ENCODE results near the gene USP37. TPM values are rescaled to one million over a fixed set of nuclear protein-coding genes. Genes with fewer than 3 reads are reported as not detected.

USP37 gene
- total and polyA plus RNA-seq, 2 of the 4 experiments (the other 2 are of a cell fraction) = 1.6 to 6.5 TPM

- dilution Hi-C loops (cut with HindIII; ENCODE audit: low sequenced_read_pairs, unreplicated experiment) (no loop called here), intact Hi-C loops (cut with micrococcal nuclease) (loop anchor here (1.0 kb wide), 3 partner anchors 60 to 242 kb away; partner anchors contain the start of genes CNOT9 and USP37), in situ Hi-C loops (cut with MboI; ENCODE audit: low sequenced_read_pairs) (loop anchor here (5.0 to 10.0 kb wide), 2 partner anchors 56 to 248 kb away; partner anchors contain the start of genes BCS1L and ZNF142)
- H3K4me3 ChIP-seq (ENCODE audit: insufficient read depth, low read depth, low read length) = peak overlapping the region; percentile 44
- peak overlapping the region; percentile 85 for H3K23ac ChIP-seq (ENCODE audit: low read depth, low read length)
- peak overlapping the region; percentile 96 for H2AFZ ChIP-seq (replicated peaks; ENCODE audit: low read length, poor library complexity)
- ChIA-PET CTCF (interaction anchor here (0.6 kb wide), 1 partner anchor 49 kb away, joined by 3 read pairs; no protein-coding TSS in a partner anchor), POLR2A (ENCODE audit: unreplicated experiment) (no interaction called here)
- 0 out of 2 replicates have a peak, but pooled peaks cover 8% of the 10 kb centered on the region for H4K20me1 ChIP-seq (ENCODE audit: insufficient read depth, low read length)
- no peak overlapping the region for H2BK20ac ChIP-seq (ENCODE audit: low read depth, low read length)
- peak overlapping the region; percentile 88 for H3K18ac ChIP-seq (ENCODE audit: low read depth, low read length)
- peak overlapping the region; percentile 34; the same call in 1 of the 3 replicates for H2BK15ac ChIP-seq (ENCODE audit: low read depth, low read length)
- H3K9ac ChIP-seq (ENCODE audit: low read depth, low read length) = peak overlapping the region; percentile 73
- peaks cover 4% of the 10 kb centered on the region; the same call in 1 of the 2 replicates for H3K9me1 ChIP-seq (ENCODE audit: insufficient read depth, low read length)
- peak overlapping the region; percentile 78 for H4K91ac ChIP-seq (ENCODE audit: insufficient read depth, low read depth, low read length)
- peak; percentile 89 for DNase-seq
- H3K27me3 ChIP-seq (ENCODE audit: control insufficient read depth, insufficient read depth, low read length) = no peaks in the 10 kb centered on the region
- no TSS peak for BruUV-seq (replicated peaks)
- peak overlapping the region; percentile 95 for H4K5ac ChIP-seq (ENCODE audit: low read depth, low read length)
- peaks cover 17% of the 10 kb centered on the region for H3K4me1 ChIP-seq (ENCODE audit: control insufficient read depth, insufficient read depth, low read length)
- peak overlapping the region; percentile 72 for H3K14ac ChIP-seq (replicated peaks; ENCODE audit: low read depth, low read length)
- 0% methylated on average over 26 of the region's 56 CpGs; no CpG with 5 or more reads in 1 of the 2 experiments for WGBS, 2 experiments (ENCODE audit: extremely low coverage in 2 of 2, insufficient read length in 1 of 2)
- H3K27ac ChIP-seq (ENCODE audit: insufficient read depth, low read length) = peak overlapping the region; percentile 78
- H2AK5ac ChIP-seq (ENCODE audit: low read depth, low read length) = peak overlapping the region; percentile 79
- H3K79me1 ChIP-seq (ENCODE audit: low read depth in 1 of 2, low read length in 2 of 2) = peaks cover 0 to 27% of the 10 kb centered on the region in 2 experiments; a peak in 2 of 4 replicates
- peak overlapping the region; percentile 21 for H2BK120ac ChIP-seq (ENCODE audit: low read depth, low read length)
- H3K36me3 ChIP-seq (ENCODE audit: control insufficient read depth, insufficient read depth, low read length) = peaks cover 26% of the 10 kb centered on the region
- peak overlapping the region; percentile 87 for H3K4ac ChIP-seq (ENCODE audit: low read depth, low read length)
- H2BK5ac ChIP-seq (ENCODE audit: low read depth, low read length, poor library complexity, severe bottlenecking) = peak overlapping the region; percentile 74
- H4K8ac ChIP-seq (ENCODE audit: low read depth in 2 of 2, low read length in 2 of 2) = peak overlapping the region; percentile 79 to 97
- peak overlapping the region; percentile 98 for H2AK9ac ChIP-seq (replicated peaks; ENCODE audit: low read depth, low read length, poor library complexity)
- H3K9me3 ChIP-seq (ENCODE audit: control insufficient read depth, insufficient read depth, low read length) = no peaks in the 10 kb centered on the region
- H3K56ac ChIP-seq (ENCODE audit: extremely low read depth, insufficient read depth, low read length) = peak overlapping the region; percentile 45
- ATAC-seq (ENCODE audit: low read depth) = peak; percentile 93
- peak overlapping the region; percentile 94 for H3K4me2 ChIP-seq (ENCODE audit: low read depth, low read length)
- TF ChIP-seq SMC3 (IDR thresholded peaks at IDR 0.05; ENCODE audit: low read depth, low read length) (peak; percentile 55), MAFK (IDR thresholded peaks at IDR 0.05; ENCODE audit: low read depth, low read length) (no peak), RAD21 (IDR thresholded peaks at IDR 0.05; ENCODE audit: low read length) (peak; percentile 79), FOS (IDR thresholded peaks at IDR 0.05; ENCODE audit: low read depth, low read length) (no peak), CTCF (conservative IDR thresholded peaks at IDR 0.05; ENCODE audit: low read depth, low read length) (peak; percentile 88), RFX5 (IDR thresholded peaks at IDR 0.05; ENCODE audit: low read depth, low read length) (no peak), BHLHE40 (IDR thresholded peaks at IDR 0.05; ENCODE audit: low read depth, low read length) (no peak), POLR2A (IDR thresholded peaks at IDR 0.05; ENCODE audit: low read depth, low read length) (peak; percentile 42; the same call in 1 of the 2 replicates), MAZ (IDR thresholded peaks at IDR 0.05; ENCODE audit: borderline replicate concordance, low read depth, low read length) (peak; percentile 80; the same call in 1 of the 2 replicates), MXI1 (IDR thresholded peaks at IDR 0.05; ENCODE audit: borderline replicate concordance, low read depth, low read length) (no peak), CEBPB (IDR thresholded peaks at IDR 0.05; ENCODE audit: low read depth, low read length) (peak; percentile 66), RCOR1 (IDR thresholded peaks at IDR 0.05; ENCODE audit: insufficient replicate concordance, low read length) (no peak), NFE2L2 (IDR thresholded peaks at IDR 0.05; ENCODE audit: low read depth, low read length) (no peak), USF2 (IDR thresholded peaks at IDR 0.05; ENCODE audit: low read depth, low read length) (no peak), CHD1 (IDR thresholded peaks at IDR 0.05; ENCODE audit: low read depth, low read length) (no peak)
Observed at GRCh38 chr2:218406209-218406948, 161.8 kb downstream of the USP37 start.

Data from IMR-90 (cell line).